PFSK-1 (cell line): ENCODE results near the gene UGT2B15. TPM values are rescaled to one million over a fixed set of nuclear protein-coding genes. Genes with fewer than 3 reads are reported as not detected.
"Not testable (repeated sequence)": the region's sequence is repeated elsewhere in the genome, so short reads cannot be mapped to it uniquely, and the experiment has no call there.

ENCODE experiments used
- FOXP2 ChIP-seq: optimal IDR thresholded peaks from 2 replicates; pipeline ENCODE3; 2011; ENCODE audit warnings: borderline replicate concordance, control low read depth, inconsistent platforms; ENCODE audit not compliant: insufficient read depth; ENCODE audit errors: extremely low read length, extremely low read depth
- POLR2AphosphoS5 ChIP-seq: IDR thresholded peaks from 2 replicates; pipeline ENCODE4 v1.6.1; 2012; ENCODE audit warnings: low read depth, mild to moderate bottlenecking, control low read depth, low read length, moderate library complexity
- SIN3A ChIP-seq: IDR thresholded peaks from 2 replicates; pipeline ENCODE4 v1.6.1; 2012; ENCODE audit warnings: mild to moderate bottlenecking, low read length, moderate library complexity, borderline replicate concordance; ENCODE audit not compliant: insufficient read depth
- TAF1 ChIP-seq: IDR thresholded peaks from 2 replicates; pipeline ENCODE4 v1.6.1; 2012; ENCODE audit warnings: low read length, control low read depth, borderline replicate concordance; ENCODE audit not compliant: insufficient read depth
- polyA plus RNA-seq: library from polyadenylated mRNA; unstranded; fragments of >200 nt; gene quantifications from one replicate; pipeline ENCODE4 v1.2.1, GENCODE V29; 2012; ENCODE audit warnings: low read depth, missing spikeins; ENCODE audit not compliant: insufficient read length
- TF ChIP-seq, protein P1 (sequence below), 2 experiments: IDR thresholded peaks; 2 replicates each; pipeline versions ENCODE4 v1.6.1 to v1.8.0; 2011 to 2012; ENCODE audit warnings: low read depth in 2 of 2, low read length in 2 of 2, control low read depth in 1 of 2, inconsistent platforms in 1 of 2, mild to moderate bottlenecking in 1 of 2, moderate library complexity in 1 of 2; ENCODE audit not compliant: insufficient read depth in 1 of 2

The UGT2B15 gene
- polyA plus RNA-seq, result not detected

DNA sequence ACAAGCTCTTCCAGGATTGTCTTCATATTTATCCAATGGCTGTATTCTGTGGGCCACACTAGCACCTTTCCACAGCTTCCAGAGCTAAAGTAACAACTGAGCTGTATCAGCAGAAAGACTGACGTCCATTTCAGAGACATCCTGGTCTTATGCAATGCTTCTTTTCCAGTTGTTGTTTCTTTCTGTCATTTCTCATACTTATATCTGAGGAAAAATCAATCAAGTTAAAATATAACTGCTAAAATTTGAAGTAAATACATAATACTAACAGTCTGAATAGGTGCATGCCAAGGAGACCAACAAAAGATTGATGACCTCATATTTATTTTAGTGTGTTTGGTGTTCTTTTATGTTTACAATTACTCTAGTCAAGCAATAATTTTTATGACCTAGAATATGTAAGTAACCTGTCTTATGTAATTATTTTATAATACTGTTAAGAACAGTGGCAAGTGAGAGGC, at the start of gene UGT2B15:
Gene UGT2B15, minus strand, starts transcription at position 174 of the 461 bp plus-strand sequence. Its CDS starts 34 bp downstream, at position 140.
- not testable (repeated sequence) for TF ChIP-seq TAF1, SIN3A, POLR2AphosphoS5

DNA sequence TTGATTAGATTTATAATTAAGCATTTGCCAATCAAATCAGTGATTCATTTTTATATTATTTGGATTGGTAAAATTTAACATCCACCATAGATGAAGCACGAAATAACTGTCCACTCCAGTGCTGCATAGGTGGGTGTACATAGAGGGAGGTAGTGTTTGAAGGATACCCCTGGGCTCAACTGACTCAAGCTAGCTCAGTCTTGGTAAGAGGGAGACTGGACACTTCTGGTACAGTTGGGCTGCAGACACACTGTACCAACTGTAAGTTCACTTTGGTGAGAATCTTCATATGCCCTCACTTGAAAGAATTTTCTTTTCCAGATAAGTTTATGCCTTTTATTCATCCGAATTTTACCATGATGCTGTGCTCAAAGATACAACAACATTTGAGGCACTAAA, 48.6 kb upstream of the UGT2B15 start:
- TF ChIP-seq POLR2AphosphoS5 (no peak), SIN3A (no peak), TAF1 (no peak), FOXP2 (no peak)
- TF ChIP-seq, protein P1, sequence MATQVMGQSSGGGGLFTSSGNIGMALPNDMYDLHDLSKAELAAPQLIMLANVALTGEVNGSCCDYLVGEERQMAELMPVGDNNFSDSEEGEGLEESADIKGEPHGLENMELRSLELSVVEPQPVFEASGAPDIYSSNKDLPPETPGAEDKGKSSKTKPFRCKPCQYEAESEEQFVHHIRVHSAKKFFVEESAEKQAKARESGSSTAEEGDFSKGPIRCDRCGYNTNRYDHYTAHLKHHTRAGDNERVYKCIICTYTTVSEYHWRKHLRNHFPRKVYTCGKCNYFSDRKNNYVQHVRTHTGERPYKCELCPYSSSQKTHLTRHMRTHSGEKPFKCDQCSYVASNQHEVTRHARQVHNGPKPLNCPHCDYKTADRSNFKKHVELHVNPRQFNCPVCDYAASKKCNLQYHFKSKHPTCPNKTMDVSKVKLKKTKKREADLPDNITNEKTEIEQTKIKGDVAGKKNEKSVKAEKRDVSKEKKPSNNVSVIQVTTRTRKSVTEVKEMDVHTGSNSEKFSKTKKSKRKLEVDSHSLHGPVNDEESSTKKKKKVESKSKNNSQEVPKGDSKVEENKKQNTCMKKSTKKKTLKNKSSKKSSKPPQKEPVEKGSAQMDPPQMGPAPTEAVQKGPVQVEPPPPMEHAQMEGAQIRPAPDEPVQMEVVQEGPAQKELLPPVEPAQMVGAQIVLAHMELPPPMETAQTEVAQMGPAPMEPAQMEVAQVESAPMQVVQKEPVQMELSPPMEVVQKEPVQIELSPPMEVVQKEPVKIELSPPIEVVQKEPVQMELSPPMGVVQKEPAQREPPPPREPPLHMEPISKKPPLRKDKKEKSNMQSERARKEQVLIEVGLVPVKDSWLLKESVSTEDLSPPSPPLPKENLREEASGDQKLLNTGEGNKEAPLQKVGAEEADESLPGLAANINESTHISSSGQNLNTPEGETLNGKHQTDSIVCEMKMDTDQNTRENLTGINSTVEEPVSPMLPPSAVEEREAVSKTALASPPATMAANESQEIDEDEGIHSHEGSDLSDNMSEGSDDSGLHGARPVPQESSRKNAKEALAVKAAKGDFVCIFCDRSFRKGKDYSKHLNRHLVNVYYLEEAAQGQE (IDR thresholded peaks at IDR 0.05; ENCODE audit: insufficient read depth in 1 of 2, low read depth in 2 of 2, low read length in 2 of 2), result no peak

DNA sequence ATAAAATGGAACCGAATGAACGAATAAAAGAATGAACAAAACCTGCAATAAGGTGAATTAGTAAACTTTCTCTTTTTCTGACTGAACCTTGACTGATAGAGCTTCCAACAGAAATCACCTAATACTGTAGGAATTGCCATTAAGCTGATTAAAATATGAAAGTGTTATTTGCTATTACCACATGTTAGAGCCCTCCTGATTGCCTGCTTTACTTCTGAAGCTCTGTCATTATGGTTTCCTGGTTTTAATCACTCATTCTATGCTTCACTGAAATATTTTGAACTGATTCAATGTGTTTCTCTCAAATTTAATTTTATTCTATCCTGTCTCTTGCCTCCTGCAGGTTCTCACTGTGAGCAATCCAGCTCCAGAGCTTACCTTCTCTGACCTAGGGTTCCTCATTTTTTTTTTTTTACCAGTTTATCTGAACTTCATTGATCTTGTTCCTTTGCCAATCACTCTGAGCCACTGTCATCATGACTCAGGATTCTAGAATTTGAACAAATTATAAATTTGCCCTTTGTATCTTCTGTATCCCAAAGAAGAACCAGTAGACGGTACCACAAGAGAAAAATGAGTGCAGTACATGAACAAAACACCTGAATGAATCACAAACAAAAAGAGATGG, 48.1 kb upstream of the UGT2B15 start:
- TF ChIP-seq, protein P1 (IDR thresholded peaks at IDR 0.05; ENCODE audit: insufficient read depth in 1 of 2, low read depth in 2 of 2, low read length in 2 of 2), result no peak
- no peak for TF ChIP-seq POLR2AphosphoS5

DNA sequence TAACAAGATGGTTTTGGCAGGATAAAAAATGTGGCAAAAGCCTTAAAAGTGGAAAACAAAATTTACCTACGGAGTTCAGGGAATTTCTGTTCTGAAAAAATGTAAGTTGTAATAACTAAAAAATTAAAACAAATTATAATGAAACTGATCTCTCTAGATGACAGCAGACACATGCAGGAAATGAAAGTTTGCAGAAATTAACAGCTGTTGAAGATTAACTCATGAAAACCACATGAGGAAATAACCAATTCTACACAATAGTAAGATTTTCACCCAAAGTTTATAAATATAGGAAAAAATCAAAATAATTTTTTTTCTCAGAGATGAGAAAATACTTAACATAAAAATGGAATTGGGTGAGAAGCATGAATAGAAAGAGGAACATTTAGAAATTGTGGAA, 47.5 kb upstream of the UGT2B15 start:
- TF ChIP-seq, protein P1 (IDR thresholded peaks at IDR 0.05; ENCODE audit: insufficient read depth in 1 of 2, low read depth in 2 of 2, low read length in 2 of 2), result no peak

DNA sequence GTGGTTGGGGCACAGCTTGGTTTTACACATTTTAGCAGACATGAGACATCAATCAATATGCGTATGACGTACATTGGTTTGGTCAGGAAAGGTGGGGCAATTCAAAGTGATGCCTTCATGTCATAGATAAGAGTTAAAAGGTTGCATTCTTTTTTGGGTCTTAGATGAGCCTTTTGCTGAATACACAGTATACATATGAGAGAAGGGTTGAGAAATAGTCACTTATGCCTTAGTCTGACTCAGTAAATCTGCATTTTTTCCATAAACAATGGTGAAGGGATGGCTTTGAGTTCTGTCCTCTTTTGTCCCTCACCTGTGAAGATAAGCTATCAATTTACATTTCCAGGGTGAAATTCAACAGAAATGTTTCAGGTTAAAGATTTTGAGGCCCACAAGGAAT, 43.9 kb upstream of the UGT2B15 start:
- TF ChIP-seq, protein P1 (IDR thresholded peaks at IDR 0.05; ENCODE audit: insufficient read depth in 1 of 2, low read depth in 2 of 2, low read length in 2 of 2), result no peak
- TF ChIP-seq FOXP2 (no peak), TAF1 (no peak), SIN3A (no peak), POLR2AphosphoS5 (no peak)
